Stimulated activated CD8-positive, alpha-beta memory T cell treated with anti-CD3 and anti-CD28 coated beads, Interleukin-7, amount 100 ng/mL, for 24 hours (primary cell): Measurements from ENCODE around the gene ACTR3C.
"Not testable (repeated sequence)": the region's sequence is repeated elsewhere in the genome, so short reads cannot be mapped to it uniquely, and the experiment has no call there.

Experiments
- DNase-seq: peaks from one replicate; pipeline ENCODE4 v3.0.0-alpha.2; 2020; ENCODE audit warnings: low read depth

Gene ACTR3C

GRCh38 chr7:150312649-150313366 is 10.5 kb downstream of the ACTR3C start:
- not testable (repeated sequence) for DNase-seq

- DNase-seq, result no peak
Measured at GRCh38 chr7:150311711-150312110, 11.6 kb downstream of the ACTR3C start.

- DNase-seq, result no peak
Measured at GRCh38 chr7:150311146-150311545, 12.2 kb downstream of the ACTR3C start.

GRCh38 chr7:150308575-150308974 is 14.8 kb downstream of the ACTR3C start:
- DNase-seq, result no peak

GRCh38 chr7:150307904-150308303 is 15.4 kb downstream of the ACTR3C start:
- DNase-seq, result no peak

GRCh38 chr7:150307129-150307528 is 16.2 kb downstream of the ACTR3C start:
- no peak for DNase-seq

GRCh38 chr7:150306377-150306776 is 17.0 kb downstream of the ACTR3C start:
- DNase-seq, result not testable (repeated sequence)

GRCh38 chr7:150305903-150306284 is 17.5 kb downstream of the ACTR3C start:
- DNase-seq, result not testable (repeated sequence)

GRCh38 chr7:150305259-150305902 is 18.0 kb downstream of the ACTR3C start:
- DNase-seq, result not testable (repeated sequence)

- DNase-seq, result not testable (repeated sequence)
Measured at GRCh38 chr7:150304499-150305258, 18.7 kb downstream of the ACTR3C start.

- DNase-seq, result not testable (repeated sequence)
Measured at GRCh38 chr7:150302908-150303310, 20.4 kb downstream of the ACTR3C start.

- DNase-seq, result not testable (repeated sequence)
Measured at GRCh38 chr7:150297978-150298377, 25.4 kb downstream of the ACTR3C start.

GRCh38 chr7:150296802-150297201 is 26.5 kb downstream of the ACTR3C start:
- DNase-seq, result not testable (repeated sequence)

- not testable (repeated sequence) for DNase-seq
Measured at GRCh38 chr7:150295614-150296013, 27.7 kb downstream of the ACTR3C start.

- not testable (repeated sequence) for DNase-seq
Measured at GRCh38 chr7:150295027-150295426, 28.3 kb downstream of the ACTR3C start.

GRCh38 chr7:150290317-150290716 is 33.0 kb downstream of the ACTR3C start:
- DNase-seq, result not testable (repeated sequence)

GRCh38 chr7:150288816-150289215 is 34.5 kb downstream of the ACTR3C start:
- not testable (repeated sequence) for DNase-seq

- not testable (repeated sequence) for DNase-seq
Measured at GRCh38 chr7:150287815-150288214, 35.5 kb downstream of the ACTR3C start.

GRCh38 chr7:150285849-150286754 is 37.2 kb downstream of the ACTR3C start:
- DNase-seq, result not testable (repeated sequence)

GRCh38 chr7:150283608-150284007 is 39.7 kb downstream of the ACTR3C start:
- DNase-seq, result not testable (repeated sequence)

GRCh38 chr7:150283111-150283510 is 40.2 kb downstream of the ACTR3C start:
- DNase-seq, result not testable (repeated sequence)
